GM18858 (cell line): ENCODE results near the gene ITIH1.

Source experiments
- ATAC-seq: cut with Tn5 transposase; IDR thresholded peaks from one replicate; pipeline ENCODE4 v1.9.1; 2021; ENCODE audit not compliant: unreplicated experiment

ITIH1 gene

DNA sequence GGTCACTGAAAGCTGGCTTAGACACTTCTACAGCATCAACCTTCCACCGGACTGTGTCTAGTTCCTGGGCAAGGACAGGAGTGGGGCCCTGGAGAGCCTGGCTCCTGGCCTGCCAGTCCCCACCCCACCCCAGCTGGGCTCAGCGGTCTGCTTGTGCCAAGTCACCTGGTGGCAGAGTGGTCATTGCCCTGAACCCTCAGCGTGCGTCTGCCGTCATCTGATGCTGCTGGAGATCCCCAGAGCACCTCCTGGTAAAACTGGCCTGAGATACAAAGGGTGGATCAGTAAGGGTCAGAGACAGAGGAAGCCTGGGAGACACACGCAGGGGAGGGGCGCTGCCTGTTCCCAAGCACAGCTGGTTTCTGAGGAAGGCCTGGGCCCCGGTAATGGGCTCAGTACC is 36.4 kb downstream of the ITIH1 start:
- ATAC-seq = no peak

DNA sequence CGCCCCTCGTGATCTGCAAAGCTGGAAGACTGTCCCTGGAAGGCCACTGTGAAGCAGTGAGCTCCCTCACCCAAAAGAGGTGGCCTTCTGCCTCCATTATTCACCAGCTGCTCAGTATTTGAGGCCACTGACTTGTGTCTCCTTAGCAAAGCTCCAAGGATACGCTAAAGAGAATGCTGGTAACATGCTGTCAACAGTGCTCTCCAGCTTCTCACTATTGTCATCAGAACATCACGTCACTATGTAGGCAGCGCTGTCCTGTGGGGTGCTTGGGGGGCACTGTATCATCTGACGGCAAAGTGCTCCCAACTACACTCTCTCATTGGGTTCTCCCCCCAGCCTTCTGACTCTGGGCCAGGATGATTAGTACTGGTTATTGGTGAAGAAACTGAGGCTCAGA is 38.8 kb downstream of the ITIH1 start:
- ATAC-seq = no peak

DNA sequence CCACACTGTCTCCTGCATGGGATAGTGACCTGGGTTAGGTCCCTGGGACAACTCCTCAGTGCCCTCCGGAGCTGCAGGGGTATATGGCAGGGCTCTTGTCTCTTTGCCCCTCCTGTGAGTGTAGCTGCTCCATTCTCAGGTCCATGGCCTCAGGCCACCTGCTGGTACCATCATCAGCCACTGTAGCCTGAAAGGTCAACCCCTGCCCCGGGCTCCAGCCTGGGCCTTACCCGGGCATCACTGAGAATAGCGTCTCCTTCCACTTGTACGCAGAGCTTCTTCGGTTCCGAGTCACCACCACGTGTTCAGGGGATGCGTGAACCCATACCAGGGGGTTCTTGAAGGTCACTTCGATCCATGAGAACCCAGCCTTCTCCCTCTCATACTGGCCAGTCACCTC is 39.3 kb downstream of the ITIH1 start:
- ATAC-seq = no peak

DNA sequence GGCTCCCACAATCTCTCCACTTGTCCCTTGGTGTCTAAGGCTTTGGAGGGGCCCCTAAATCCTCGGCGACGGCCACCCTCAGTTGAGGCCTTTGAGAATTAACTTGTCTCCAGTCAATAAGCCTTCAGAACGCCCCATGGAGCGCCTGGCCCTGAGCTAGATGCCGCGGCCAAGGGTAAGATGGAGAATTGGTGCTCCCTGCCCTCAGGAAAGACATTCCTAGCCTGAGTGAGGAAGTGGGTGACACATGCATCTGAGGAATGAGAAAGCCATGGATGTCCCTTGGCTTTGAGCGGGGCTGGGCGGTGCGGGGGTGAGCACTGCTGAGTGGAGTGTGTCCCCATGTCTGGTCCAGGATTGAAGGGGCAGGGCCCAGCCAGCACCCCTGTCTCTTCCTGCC is 39.8 kb downstream of the ITIH1 start:
- ATAC-seq = no peak

DNA sequence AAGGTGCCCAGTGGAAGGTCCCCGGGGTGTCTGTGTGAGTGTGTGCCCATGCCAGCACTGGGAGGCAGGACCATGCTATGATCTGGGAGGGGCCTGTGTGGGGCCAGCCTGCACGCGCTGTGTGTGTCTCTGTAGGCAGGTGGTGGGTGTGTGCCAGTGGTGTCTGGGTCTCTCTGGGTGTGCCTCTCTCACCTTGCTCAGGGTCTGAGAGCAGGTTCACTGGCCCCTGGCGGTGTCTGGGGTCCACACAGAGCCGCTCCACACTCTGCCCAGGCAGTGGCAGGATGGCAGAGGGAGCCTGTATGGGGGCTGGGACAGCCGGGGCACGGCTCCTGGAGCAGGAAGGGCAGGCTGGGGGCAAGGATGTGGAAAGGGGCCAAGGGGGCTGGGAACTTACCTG is 40.5 kb downstream of the ITIH1 start:
- no peak for ATAC-seq

DNA sequence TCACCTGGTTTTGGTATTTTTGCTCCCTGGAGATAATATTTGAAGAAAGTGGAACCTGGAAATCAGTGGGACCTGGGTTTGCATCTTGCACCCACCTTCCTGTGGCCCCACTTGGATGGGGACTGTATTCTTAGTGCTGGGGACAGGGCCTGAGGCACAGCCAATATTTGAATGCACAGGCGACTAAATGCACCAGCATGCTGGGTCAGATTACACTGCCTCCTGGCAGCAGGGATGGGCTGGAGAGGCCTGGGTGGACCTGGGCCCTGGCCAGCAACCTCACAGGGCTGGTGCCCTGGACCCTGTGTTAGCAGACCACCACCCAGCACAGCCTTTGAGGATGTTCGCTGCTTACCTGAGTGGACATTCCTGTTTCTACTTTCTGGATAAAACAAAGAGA is 42.5 kb downstream of the ITIH1 start:
- no peak for ATAC-seq

DNA sequence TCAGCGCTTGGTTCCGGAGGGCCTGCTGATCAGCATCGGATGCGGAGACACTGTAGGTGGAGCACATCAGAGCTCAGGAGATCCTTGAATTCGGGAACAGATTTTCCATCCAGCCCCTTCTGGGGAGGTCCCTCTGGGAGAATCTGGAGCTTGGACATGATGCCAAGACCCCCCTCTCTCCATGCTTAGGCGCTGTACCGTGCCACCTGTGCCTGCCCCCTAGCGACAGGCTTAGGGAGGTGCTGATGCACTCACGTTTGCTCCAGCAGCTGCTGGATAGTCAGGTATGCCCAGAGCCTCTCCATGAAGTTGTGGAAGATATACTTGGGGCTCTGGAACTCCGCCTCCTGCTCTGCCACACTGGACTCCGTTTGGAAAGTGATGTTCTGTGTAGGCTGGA is 43.3 kb downstream of the ITIH1 start:
- ATAC-seq = no peak

DNA sequence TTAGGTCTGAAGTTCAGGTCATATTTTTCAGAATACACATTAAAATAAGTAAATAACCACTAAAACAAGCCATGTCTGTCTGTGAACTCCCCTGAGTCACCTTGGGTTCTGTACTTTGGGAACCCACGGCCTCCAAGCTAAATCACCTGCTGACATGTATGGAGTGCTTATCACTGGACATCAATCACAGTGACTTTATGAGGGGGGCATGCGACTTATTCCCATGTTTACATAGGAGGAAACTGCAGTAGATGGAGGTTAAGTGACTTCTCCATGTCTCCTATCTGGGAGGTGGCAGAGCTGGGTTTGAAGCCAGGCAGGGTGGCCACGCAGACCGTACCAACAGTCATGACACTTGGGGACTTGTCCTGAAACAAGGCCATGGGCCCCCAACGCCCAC is 45.0 kb downstream of the ITIH1 start:
- ATAC-seq = no peak

DNA sequence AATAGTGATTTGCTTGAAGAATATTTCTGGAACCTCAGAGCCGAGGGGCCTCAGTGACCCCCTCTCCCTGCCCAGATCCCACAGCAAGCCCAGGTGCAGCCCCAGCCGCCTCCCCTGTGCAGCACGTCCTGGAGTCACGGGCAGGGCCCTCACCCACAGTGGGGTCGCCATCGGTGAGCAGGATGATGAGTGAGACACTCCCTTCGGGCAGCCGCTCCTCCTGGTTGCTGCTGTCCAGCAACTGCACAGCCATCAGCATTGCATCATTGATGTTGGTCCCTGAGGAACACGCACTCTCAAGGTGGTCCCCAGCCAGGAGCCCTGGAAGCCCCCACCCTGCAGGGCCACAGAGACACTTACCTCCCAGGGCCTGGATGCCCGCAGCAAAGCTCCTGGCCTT is 46.6 kb downstream of the ITIH1 start:
- ATAC-seq = no peak

DNA sequence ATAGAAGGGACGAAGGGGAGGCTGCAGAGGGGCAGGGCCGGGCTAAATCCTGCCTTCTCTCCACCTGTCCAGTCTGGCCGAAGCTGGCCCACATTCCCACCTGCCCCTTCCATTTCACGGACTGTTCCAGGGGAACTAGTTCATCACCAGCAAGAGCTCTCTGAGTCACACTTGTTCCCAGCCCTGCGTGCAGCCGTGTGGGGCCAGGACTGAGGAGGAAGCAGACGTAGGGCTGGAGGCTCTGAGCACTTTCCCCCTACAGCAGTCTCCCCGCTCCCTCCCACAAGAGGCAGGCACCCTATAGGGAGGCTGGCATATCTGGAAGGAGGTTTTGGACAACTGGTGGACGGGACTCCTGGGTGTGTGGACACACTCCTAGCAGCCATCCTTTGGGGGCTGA is 50.0 kb downstream of the ITIH1 start:
- no peak for ATAC-seq

DNA sequence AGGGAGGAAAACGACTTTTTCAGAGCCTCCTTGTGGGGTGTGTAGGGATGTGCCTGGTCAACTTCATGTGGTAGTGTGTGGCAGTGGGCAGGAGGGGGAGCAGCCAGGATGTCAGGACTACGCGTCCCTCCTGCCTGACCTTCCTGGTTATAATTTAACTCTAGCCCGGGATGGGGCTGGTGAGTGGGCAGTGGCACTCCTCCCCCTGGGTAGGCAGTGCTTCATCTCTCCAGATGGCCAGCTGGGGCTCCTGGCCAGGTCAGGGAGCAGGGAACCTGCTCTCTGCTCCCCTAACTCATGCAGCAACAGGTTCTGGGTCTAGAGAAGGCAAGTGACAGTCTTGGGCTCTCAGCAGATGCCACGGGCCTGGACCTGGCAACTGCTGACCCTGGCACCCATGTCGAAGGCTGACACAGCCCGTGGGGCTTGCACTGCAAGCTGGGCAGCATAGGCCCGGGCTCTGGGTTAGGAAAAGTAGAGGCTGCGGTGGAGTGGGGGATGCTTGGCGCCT is 50.5 kb downstream of the ITIH1 start:
- ATAC-seq = no peak

DNA sequence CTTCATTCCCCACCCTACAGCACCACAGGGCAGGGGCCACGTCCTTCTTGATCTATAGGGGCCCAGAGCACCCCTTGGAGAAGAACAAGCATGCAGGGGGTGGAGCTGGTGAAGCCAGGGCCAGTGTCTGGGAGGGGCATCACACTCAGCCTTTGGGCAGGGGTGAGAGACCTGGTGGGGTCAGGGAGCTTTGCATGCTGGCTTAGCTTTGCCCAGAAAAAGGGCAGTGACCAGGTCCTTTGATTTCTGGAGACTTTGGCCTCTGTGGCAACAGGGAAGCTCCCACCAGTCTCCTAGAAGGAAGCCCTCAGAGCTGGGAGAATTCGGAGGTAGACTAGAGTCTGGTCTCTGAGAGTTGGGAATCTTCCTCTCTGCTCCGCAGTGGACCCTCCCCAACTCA is 52.1 kb downstream of the ITIH1 start:
- no peak for ATAC-seq

DNA sequence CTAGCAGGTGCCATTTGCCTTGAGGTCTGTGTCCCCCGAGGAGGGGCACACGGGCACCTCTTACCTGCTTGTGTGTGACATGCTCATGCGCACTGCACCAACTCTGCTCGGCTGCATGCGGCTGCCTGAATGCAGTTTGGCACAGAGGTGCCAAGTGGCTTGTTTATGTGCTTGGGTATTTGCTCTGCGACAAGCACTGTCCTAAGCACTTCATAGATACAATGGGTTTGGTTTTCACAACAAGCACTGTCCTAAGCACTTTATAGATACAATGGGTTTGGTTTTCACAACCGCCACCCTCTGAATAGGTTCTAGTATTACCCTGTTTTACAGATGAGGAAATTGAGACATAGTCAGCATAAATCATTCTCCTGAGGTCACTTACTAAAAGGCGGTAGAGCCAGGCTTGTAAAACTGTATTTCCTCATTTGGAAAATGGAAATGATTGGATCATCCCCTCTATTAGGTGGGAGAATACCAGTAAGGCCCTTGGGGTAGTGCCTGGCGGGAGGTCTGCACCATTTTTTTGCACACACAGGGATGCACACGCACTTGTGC is 52.6 kb downstream of the ITIH1 start:
- ATAC-seq = no peak

DNA sequence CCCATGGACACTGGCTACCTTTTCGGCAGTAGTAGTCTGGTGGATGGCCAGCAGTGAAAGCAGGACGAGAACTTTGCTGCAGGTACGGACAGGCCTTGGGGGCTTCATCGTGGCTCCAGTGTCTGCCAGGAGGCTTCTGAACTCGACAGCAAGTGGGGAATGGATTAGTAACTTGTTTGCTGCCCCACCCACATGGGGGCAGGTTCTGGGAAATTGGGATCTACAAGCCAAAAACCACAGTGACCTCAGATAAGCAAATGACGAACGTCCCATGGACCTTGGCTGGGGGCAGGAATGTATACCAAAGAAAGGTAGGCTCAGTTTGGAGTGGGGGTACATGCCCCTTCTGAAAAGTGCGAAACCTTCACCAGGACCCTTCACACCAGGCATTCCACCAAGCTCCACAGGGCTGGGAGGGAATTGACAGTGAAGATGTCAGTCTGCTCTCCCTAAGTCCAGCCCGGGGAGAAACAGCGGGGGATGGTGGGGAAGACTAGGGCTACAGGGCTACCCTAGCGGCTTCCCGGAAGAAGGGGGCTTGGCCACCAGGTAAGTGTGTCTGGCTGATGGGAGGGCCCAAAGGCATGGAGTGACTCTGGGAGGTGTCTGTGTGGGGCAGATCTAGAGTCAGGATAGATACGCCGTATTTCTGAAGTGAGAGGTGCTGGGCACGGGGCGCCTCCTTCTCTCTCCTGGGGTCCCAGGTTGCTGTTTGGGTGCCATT is 53.3 kb downstream of the ITIH1 start, which contains the start of gene ITIH4:
Gene ITIH4 (minus strand): TSS at position 138 of the 724 bp plus-strand sequence. CDS start 30 bp downstream, at position 108.
- no peak for ATAC-seq

DNA sequence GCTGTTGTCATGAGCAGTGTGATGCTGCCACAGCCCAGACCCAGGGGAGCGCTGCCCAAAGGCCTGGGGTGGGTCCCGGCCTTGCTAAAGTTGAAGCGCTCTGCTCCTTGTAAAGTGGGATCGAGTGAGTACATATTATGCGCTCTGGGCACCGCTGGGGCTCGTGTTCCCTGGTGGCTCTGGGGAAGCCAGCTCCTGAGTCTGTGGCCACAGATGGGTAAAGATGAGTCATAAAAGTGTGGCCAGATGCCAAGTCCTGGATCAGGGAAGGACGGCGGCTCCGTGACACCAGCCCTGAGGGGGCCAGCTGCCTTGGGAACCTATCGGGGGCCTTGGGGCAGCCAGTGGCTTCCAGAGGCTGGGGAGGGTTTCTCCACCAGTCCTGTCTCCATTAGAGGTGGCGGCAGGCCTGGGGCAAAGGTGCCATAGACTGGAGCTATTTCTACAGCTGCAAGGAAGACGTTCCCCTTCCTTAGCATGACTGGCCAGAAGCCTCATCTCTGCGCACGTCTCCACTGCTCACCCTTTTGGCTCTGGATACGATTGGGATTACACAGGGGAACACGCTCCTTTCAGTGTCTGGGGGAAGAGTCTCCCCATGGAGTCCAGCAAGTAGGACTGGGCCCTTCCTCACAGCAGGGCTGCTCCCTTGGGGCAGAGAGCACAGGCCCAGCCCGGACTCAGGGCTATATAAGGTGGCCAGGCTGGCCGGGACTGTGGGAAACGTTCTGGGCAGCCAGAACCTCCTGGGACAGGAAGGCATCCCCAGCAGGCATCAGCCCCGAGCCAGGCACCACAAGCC is 54.3 kb downstream of the ITIH1 start:
- no peak for ATAC-seq

DNA sequence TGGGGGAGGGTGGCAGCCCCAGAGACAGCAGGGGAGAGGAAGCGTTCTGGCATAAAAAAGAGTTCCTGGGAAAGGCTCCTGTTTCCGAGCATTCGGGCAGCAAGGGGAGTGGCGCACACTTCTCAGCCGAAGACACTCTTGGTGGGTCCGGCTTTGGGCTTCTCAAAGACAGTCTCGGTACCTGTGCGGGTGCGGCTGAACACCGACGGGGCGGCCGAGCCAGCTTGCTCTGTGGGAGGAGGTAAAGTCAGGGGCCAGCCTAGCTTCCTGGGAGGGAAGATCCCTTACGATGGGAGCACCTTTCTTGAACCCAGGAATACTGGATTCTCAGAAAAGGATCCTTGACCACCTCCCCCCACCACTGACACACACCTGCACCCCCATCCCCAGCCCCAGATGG is 55.8 kb downstream of the ITIH1 start:
- ATAC-seq = no peak

DNA sequence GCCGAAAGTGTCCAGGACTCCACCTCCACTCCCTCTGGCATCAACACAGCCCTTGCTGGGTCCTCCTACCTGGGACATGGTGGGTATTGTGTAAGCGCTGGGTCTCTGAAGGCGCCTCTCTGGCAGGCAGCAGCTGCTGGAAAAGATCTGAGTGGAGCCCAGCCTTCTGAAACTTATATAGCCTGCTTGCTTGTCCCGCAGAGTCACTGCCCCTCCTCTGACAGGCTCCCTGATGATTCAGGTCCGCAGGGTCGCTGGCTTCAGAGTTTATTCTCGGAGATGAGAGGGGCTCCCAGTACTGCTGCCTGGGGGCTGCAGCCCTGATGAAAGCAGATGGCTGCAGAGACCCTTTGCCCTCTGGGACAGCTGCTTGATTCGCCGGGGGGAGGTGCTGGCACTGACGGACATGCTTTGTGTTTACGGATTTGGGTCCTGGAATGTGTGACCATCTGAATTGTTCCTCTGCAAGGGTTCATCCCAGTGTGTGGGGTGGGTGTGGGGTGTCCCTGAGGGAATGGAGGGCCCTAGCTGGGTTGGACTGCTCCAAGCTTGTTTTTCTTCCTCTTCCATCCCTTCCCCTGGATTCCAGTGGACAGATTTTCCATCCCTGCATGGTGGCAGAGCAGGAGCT is 57.6 kb downstream of the ITIH1 start, which contains the start of gene MUSTN1:
Gene MUSTN1 (minus strand): TSS at position 149 of the 631 bp plus-strand sequence. CDS start 71 bp downstream, at position 78.
- no peak for ATAC-seq

DNA sequence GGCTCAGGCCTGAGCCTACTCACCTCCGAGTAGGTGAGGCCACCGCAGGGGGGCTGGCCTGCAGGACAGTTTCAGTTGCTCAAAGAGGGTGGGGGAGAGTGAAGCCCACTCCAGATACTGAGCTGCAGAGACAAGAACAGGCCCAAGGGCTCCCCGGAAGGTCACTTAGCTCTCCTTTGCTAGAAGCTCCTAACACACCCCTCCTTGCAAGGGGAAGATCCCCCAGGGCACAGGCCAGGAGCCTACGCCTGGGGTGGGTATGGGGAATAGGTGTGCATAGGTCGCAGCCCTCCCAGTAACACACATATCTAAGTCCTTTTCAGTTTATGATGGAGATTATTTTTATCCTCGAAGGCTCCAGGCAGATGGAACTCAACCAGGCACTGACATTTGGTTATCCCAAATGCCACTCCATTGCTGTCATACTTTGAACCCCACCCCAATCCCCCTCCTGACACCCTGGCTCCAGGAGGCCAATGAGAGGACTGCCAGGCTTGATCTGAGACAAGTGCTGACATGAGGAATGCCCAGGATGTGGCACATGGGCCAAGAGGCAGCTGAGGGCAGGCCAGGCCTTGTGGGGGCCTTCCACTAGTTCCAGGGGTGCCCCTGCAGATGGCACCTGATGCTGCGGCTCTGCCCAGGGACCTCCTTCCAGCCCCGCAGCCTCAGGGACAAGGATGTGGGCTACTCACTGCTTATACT is 58.5 kb downstream of the ITIH1 start:
- no peak for ATAC-seq

DNA sequence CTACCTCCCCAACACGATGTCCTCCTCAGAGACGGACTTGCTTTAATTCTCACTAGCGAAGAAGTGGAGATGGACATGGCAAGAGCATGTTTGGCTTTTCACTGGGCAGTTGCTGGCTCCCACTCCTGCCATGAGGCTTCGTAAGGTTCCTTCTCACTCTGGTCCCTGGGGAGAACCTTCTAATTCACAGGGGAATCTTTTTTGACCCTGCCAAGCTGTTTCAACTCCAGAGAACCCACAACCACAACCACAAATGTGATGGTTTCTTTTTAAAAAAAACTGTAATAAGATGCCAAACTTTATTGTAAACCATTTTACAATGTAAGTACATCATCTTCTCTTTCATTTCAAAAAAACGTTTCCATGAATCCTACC is 59.1 kb downstream of the ITIH1 start:
- no peak for ATAC-seq

DNA sequence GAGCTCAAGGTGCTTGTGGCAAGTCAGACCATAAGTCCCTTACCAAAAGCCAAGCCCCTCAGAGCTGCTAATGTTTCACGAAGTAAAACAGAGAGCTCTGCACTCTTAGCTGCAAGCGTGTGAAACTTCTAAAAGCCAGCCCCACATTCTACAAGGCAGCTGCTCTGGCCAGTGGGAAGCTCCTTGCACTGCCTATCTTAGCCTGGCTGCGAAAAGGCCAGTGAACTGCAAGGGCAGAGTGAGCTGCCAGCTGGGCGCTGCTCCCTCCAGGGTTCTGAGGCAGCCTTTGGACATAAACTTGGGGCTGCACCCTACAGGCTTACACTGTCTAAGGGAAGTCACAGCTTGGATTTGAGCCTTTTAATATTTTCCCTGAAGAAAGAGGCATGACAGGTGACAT is 59.6 kb downstream of the ITIH1 start:
- ATAC-seq = no peak
